HG02938 (cell line): ENCODE results near the gene APBB2.
A peak's percentile ranks its signal among the peaks of the same experiment; 100 is the strongest.

ENCODE experiments used
- ATAC-seq: cut with Tn5 transposase; IDR thresholded peaks from one replicate; pipeline ENCODE4 v1.9.1; 2021; ENCODE audit warnings: mild to moderate bottlenecking, moderate library complexity; ENCODE audit not compliant: unreplicated experiment

APBB2 gene

DNA sequence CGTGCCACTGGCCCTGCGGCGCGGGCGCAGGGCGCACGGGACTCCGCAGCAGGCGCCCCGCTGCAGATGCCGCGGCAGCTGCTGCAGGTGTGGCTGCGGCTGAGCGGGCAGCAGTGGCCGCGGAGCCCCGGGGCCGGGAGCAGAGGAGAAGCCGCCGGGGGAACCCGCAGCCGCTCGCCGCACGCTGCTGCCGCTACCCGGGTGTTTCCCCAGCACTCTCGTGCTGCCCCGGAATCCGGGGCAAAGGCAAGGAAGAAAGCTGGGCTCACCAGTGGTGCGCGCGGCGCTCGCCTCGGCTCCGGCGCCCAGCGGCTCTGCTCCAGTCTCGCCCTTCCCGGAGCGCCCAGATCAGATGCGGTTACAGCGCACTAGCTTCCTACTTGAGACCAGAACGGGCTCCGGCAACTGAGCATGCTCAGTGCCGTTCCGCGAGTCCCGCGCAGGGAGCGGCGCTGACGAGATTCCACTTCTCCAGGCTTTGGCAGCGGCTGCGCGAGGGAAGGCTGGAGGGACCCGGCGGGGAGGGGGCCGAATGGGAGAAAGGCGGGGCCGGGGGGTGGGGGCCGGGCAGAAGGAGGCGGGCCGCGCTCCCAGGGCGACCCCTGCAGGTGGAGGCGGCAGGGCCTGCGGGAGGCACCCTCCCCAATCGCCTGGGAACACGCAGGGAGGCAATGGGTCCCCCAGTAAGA lies at the start of gene APBB2:
TSS of gene APBB2 (minus strand) at position 407 of the 689 bp plus-strand sequence. CDS start 181,288 bp downstream, outside the sequence.
- peak; percentile 44 for ATAC-seq

DNA sequence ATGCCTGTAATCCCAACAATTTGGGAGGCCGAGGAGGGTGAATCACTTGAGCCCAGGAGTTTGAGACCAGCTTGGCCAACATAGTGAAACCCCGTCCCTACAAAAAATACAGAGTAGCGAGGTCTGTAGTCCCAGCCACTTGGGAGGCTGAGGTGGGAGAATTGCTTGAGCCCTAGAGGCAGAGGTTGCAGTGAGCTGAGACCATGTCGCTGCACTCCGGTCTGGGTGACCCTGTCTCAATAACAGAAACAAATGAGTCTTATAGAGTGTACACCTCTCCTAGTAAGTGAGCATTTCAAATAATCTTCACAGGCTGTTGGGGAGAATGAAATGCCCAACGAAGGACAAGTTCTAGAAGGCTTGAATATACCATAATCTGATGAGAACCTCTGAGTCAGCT lies 47.9 kb upstream of the APBB2 start:
- ATAC-seq = no peak

DNA sequence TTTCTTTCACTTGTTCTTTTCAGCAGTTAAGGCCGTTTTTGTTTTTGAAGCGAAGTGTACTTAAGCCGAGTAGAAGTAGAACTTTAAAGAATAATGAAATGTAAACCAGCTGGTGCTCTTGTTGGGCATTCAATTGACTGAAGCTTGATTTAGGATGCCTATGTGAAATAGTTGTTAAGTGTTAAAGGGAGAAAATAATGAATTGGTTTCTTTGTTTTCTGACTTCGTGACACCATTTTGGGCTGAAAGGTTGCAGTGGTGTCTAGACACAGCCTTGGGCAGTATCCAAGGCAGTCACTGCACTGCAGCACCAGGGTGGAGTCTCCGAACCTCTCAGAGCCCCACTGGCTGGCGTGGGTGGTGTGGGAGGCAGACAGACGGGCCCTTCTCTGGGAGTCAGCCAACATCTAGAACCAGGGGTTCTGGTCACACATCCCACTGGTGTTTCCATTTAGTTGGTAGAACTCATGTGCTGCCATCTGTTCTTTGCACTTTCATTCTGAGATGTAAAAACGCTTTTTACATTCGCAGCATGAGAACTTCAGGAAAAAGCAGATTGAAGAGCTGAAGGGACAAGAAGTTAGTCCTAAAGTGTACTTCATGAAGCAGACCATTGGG lies 45.9 kb upstream of the APBB2 start:
- ATAC-seq = no peak

DNA sequence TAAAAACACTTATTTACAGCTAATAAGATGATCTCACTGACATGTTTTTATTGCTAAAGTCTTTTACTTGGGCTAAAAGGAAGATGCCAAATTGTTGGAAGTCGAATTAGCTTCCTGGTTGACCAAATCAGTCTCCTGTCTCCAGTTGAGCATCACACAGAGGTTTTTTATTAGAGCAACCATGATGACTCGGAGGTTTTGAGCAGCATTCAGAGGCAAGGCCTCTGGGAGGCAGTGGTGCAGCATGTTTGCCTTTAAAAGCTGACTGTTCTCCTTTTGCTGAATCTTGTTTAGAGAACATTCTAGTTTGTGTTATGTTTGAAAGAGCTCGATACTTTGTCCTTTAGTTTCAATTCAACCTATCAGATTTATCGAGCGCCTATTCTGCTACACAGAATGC lies 44.4 kb upstream of the APBB2 start:
- ATAC-seq = no peak

DNA sequence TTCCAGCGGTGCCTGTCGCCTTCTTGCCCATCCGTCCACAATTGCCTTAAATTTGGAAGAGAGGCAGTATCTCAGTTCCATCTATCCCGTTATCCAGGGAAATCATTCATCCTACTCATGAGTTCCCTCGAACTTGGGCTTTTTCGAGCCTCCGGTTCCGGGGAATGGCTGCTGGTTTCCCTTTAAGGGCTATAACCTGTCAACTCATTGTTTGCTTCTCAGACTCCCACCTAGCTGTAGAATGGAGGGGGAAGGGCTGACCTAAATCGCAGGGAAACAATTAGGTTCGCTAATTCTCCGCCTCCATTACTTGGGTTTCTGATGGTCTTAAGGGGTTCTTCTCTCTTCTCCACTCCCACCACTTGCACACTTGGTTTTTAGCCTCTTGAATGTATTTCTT lies 43.6 kb upstream of the APBB2 start:
- ATAC-seq = no peak

DNA sequence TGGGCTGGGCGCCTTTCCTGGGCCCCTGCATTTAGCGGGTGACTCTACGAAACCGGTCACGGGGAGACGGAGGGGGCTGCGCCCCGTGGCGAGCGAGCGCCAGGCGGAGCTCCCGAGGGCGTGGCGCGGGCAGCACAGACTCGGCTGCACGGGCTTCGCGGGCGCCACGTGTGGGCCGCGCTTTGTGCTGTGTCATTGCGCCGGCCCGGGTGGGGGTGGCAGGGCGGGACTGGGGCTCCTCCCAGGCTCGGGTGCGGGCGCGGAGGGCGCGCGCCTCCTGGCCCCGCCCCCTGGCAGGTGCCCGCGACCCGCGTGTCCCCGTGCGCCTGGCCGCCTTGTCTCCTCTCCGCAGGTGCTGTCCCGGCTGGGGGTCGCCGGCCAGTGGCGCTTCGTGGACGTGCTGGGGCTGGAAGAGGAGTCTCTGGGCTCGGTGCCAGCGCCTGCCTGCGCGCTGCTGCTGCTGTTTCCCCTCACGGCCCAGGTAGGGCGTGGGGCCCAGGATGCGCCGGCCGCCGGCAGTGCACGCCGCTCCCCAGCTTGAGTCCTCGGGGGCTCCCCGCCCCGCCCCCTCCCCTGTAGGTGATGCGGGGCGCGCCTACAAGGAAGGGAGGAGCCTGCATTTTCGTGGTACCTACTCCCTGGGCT lies 43.0 kb upstream of the APBB2 start:
- peak; percentile 63 for ATAC-seq

DNA sequence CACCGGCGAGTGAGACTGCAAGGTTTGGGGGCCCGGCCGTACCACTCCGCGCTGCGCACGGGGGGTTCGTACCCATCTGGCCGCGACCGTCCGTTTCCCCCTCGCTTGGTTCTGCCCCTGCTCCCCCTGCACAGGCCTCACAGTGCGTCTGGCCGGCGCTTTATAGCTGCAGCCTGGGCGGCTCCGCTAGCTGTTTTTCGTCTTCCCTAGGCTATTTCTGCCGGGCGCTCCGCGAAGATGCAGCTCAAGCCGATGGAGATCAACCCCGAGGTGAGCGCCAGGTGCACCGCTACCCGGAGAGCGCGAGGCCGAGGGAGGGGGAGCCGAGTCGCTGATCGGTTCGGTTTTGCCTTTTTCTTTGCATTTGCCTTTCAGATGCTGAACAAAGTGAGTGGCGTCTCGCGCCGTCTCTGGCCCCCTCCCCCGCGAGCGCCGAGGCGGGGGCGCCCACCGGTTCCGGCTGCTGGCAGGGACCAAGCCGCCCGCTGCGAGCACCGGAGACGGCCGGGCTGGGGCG lies 42.5 kb upstream of the APBB2 start, which contains the start of gene UCHL1:
TSS of gene UCHL1 (plus strand) at position 189 of the 517 bp plus-strand sequence. CDS start at position 238, 49 bp downstream.
- ATAC-seq = peak; percentile 47

DNA sequence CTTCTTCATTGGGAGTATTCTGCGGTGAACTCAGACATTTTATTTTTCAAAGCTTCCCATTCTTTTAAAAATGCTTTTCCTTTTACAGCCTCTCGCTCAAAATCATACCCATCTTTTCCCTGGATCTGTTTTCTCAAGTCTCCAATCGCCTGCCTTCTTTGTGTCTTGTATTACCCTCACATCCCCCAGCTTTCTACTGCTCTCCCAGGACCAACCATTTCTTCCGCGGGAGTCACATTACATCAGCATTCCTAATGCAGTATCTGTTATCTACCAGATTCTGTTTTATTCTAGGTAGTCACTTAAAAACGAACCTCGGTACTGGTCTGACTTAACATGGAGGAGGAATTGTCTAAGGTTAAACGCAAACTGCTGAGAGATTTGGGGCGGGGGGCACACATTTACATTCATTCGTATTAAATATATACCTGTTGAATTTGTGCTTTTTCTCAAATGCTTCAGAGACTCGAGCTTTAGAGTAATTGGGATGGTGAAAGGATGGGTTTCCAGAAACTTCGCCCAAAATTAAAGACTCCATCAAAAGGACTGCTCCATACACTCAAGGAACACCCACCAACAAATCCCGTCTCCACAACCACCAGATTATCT lies 41.9 kb upstream of the APBB2 start:
- no peak for ATAC-seq

DNA sequence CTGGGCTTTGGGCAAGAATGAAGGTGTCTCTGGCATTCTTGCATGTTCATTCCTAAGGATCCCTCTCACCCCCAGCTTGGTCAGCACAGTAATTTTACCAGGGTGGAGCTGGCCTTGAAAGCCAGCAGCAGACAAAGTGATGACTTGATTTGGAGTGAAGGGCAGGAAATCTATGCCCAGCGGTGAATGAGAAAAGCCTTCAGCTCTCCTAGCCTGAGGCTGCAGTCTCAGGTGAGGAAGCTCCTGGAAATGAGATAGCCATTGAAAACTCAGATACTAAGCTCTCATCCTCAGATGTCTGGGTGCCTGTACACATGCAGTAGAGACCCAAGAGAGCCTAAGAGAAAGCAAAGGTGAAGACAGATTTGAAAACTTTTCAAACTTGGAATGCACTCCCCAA lies 31.6 kb upstream of the APBB2 start:
- no peak for ATAC-seq

DNA sequence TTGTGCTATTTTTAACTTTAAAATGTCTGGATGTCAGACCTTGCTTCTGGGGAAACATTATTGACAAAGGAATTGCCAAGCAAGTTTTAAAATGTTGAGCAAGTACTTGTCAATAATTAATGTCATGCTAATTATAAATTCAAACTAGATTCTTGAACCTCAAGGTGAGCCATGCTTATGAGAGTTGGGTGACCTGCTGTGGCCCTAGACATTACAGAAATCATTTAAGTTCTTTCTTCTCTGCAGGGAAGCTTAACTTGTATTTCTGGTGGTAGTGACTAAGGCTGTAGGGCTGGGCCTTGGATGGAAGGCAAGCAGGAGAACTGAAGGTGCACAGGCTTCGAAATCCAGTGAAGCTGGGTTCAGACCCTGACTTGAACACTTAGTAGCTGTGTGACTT lies 27.6 kb upstream of the APBB2 start:
- ATAC-seq = no peak

DNA sequence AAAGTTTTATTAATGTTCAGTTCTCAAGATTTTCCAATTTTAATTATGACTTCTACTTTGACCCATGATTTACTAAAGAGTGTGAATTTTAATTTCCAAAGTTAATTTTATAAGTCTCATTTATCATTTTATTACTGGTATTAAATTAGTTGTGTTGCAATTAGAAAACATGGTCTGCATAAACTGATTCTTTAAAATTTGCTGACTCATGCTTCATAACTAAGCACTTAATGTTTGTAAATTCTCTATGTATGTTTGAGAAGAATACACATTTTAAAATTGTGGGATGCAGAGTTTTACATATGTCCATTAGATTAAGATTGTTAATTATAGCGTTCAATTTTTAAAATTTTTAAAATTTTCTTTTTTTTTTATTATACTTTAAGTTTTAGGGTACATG lies 22.2 kb upstream of the APBB2 start:
- ATAC-seq = no peak

DNA sequence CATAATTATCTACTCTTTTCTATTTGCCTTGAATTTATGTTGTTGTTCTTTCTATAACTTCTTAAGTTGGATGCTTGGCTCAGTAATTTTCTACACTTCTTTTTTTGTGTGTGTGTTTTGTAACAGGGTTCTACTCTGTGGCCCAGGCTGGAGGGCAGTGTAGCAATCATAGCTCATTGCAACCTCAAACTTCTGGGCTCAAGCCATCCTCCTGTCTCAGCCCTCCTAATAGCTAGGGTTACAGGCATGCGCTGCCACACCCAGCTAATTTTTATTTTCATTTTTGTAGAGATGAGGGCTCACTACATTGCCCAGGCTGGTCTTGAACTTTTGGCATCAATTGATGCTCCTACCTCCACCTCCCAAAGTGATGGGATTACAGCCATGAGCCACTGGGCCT lies 21.7 kb upstream of the APBB2 start:
- ATAC-seq = no peak

DNA sequence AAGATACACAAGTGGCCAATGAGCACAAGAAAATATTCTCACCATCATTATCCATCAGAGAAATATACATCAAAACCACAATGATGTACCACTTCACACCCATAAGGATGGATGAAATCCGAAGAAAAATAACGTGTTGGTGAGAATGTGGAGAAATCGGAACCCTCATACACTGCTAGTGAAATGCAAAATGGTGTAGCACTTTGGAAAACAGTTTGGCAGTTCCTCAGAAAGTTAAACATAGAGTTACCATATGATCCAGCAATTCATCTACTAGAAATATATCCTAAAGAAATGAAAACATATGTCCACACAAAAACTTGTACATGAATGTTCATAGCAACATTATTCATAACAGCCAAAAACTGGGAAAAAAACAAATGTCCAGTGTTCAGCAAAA lies 18.5 kb upstream of the APBB2 start:
- no peak for ATAC-seq

DNA sequence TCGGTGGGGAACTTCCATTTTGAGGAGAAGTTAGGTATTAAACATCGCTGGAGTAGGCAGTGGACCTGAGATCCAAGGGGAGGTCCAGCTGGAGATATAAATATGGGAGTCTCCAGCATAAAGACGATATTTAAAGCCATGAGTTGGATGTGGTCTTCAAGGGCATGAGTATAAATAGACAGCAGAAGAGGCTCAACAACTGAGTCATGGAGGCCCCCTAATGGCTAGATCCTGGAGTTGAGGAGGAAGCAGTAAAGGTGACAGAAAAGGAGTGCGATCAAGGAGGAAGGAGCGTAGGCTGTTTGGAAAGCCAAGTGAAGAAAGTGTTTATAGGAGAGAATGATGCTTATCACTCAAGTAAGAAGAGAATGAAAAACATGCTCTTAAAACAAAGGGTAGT lies 18.1 kb upstream of the APBB2 start:
- ATAC-seq = no peak

DNA sequence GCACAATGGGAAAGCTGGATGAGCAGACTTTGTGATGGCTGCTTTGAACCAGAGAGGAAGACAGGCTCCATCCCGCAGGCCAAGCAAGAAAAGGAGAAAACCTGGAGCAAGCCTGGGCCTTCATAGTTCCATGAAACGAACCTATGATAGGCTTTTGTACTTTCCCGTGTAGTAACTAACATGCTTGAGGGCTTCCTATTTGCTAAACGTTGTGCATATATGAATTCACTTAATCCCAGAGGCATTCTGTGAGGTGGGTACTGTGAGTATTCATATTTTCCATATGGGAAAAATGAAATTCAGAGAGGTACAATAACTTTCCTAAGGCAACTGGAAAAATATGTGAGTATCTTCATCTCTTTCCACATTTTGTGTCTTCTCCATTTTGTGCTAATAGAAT lies 13.6 kb upstream of the APBB2 start:
- ATAC-seq = no peak

DNA sequence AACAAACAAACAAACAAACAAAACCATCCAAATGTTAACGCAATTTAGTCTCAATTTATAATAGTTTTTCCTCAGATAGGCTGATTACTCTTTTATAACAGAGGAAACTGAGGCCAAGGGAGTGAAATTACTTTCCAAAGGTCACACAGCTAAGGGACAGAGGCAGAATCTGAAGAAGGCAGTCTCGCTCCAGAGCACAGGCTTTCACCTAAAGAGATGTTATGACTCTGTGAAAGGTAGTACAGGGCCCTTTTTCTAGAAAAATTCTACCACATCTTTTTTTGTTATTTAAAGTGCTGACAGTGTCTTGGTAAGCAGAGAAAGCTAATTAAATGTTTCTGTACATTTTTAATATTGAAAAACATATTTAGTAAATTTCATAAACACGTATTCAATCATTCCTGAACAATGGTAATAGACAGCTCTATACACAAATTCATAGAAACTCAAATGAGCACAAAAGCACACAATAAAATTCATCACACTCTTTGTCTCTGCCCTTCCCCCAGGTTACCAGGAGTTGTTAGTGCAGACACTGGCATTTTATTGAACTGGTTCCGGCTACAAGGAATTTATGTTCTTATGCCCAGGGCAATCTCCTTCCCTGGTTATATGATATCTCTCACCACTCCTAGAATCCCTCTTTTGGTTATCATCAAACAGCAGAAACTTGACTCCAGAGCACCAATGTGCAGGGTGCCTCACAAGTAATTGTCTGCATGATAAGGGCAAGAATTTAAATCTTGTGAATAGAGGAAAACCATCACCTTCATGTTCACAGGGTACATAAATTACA lies 7.7 kb upstream of the APBB2 start:
- ATAC-seq = no peak

DNA sequence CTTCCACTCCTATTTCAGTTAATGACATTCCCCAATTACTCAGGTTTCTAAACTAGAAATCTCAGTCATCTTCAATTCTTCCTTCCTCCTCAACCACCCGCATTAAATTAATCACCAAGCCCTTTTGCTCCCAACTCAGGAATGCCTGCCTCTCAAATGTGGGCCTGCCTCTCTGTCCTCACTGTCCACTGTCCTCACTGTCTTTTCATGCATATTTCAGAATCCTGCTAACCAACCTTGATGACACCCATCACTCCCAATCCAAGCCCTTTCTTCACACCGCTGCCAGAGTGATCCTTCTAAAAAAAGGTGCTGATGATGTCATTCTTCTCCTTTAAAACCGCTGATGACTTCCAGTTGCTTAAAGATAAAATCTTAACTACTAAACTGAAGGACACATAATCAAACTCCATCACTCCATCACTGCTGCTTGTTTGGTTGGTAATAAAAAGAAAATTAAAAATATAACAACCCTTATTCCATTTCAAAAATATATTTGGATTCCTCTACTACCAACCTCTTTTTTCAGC lies 5.1 kb upstream of the APBB2 start:
- no peak for ATAC-seq

DNA sequence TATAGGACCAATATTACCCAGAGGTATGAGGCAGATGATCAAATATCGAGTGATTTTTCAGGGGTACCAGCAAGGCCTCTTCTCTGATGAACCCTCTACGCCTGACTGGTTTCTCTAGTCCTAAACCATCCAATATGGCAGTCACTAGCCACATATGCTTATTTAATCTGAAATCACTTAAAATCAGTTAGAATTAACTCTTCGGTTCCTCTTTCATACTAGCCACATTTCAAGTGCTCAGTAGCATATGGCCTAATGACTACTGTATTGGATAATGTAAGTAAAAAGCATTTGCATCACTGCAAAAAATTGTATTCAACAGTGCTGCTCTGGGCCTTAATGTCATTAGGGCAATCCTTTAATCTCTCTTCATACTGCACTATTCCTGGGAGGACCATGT lies 4.4 kb upstream of the APBB2 start:
- no peak for ATAC-seq

DNA sequence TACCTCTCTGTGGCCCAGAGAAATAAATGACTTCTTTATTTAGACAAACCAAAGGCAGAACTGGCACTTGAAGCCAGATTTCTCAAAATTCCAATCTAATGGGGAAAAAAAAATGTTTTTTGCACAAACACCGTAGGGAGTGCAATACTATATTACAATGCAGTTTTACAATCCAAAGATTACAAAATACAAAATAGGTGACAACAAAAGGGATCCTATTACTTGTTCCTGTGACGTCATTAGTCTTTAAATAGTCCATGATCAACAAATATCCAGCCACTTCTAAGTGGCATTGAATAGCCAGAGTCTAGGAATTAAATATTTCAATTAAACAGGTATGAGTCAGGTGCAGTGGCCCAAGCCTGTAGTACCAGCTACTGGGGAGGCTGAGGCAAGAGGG lies 3.0 kb upstream of the APBB2 start:
- ATAC-seq = no peak

DNA sequence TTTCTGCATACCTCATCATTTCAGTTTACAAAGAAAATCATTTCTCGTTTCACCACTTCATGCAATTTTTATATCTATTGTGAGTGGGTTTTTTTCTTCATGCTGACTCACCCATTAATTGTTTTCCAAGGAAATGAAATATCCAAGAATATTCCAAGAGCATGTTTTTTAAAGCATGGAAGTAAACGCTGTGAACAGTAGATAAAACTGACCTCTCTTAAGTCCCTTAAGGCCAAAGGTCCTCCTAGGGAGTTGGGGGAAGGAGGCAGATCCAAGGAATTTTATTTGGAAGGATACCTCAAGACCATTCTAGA lies 2.6 kb upstream of the APBB2 start:
- no peak for ATAC-seq
